K562 (cell line): ENCODE data around the gene KCNMB3. TPM values are rescaled to one million over a fixed set of nuclear protein-coding genes. Genes with fewer than 3 reads are reported as not detected.

Experiments
- ARID4B ChIP-seq: sonication (generic); formaldehyde crosslinking; IDR thresholded peaks from 2 replicates; pipeline ENCODE4 v1.8.0; 2022; ENCODE audit warnings: mild to moderate bottlenecking, missing genetic modification reagents
- CHD2 ChIP-seq: IDR thresholded peaks from 2 replicates; pipeline ENCODE4 v1.6.1; 2011; ENCODE audit warnings: low read depth, low read length
- MNT ChIP-seq, 2 experiments: fragments of 450-650 bp; conservative IDR thresholded peaks; 2 replicates each; pipeline ENCODE4 v1.6.1; 2017; ENCODE audit warnings: mild to moderate bottlenecking in 2 of 2, moderate library complexity in 2 of 2
- MXI1 ChIP-seq: IDR thresholded peaks from 2 replicates; pipeline ENCODE4 v1.6.1; 2011; ENCODE audit warnings: low read depth, mild to moderate bottlenecking, improper control_type of control experiment, low read length
- MYC ChIP-seq, 2 experiments: fragments of 250-450 bp in 1 of 2; sonication (Bioruptor Pico) in 1 of 2; IDR thresholded peaks; 2 replicates each; pipeline versions ENCODE4 v1.5.1 to v1.6.1; 2012 to 2021; ENCODE audit warnings: low read depth in 2 of 2, borderline replicate concordance in 1 of 2, improper control_type of control experiment in 1 of 2, low read length in 1 of 2, mild to moderate bottlenecking in 1 of 2, moderate library complexity in 1 of 2
- NR1H2 ChIP-seq: sonication (generic); formaldehyde crosslinking; IDR thresholded peaks from 2 replicates; pipeline ENCODE4 v1.4.0; 2020; ENCODE audit warnings: mild to moderate bottlenecking, missing genetic modification reagents
- POLR2H ChIP-seq: IDR thresholded peaks from 2 replicates; pipeline ENCODE4 v1.6.1; 2016; ENCODE audit warnings: missing genetic modification characterization, low read depth, mild to moderate bottlenecking, control low read depth, missing compliant biosample characterization, moderate library complexity
- STAG1 ChIP-seq: sonication (generic); formaldehyde crosslinking; IDR thresholded peaks from 2 replicates; pipeline ENCODE4 v1.5.0; 2020; ENCODE audit warnings: missing genetic modification reagents, borderline replicate concordance
- ZNF431 ChIP-seq: sonication (generic); formaldehyde crosslinking; IDR thresholded peaks from 2 replicates; pipeline ENCODE4 v1.8.0; 2022; ENCODE audit warnings: mild to moderate bottlenecking, missing genetic modification reagents
- ZNF511 ChIP-seq: sonication (generic); formaldehyde crosslinking; IDR thresholded peaks from 2 replicates; pipeline ENCODE4 v1.8.0; 2022; ENCODE audit warnings: mild to moderate bottlenecking, missing genetic modification reagents
- ZNF592 ChIP-seq: fragments of 450-650 bp; IDR thresholded peaks from 2 replicates; pipeline ENCODE4 v1.6.1; 2017; ENCODE audit warnings: antibody characterized with exemption, mild to moderate bottlenecking
- polyA plus RNA-seq, 8 experiments: library from polyadenylated mRNA; depleted of rRNA in 4 of 8; stranded (reverse) in 5 of 8; unstranded in 3 of 8; fragments of >200 nt; fragmentation: Nextera tagmentation in 2 of 8; fragmentation: Illumina TruSeq in 1 of 8; extraction: Ambion mirVana in 2 of 8; extraction: Trizol in 1 of 8; gene quantifications; 2 replicates each; pipeline versions ENCODE4 v1.2.1 to v1.2.3, GENCODE V29; 2011 to 2014; ENCODE audit warnings: inconsistent platforms in 1 of 8, missing spikeins in 1 of 8
- total RNA-seq, 7 experiments: library from RNA; depleted of rRNA in 6 of 7; stranded (reverse); fragments of >200 nt in 6 of 7; fragmentation: Illumina TruSeq in 2 of 7; extraction: Trizol in 2 of 7; gene quantifications; 2 replicates each; pipeline versions ENCODE4 v1.2.1 to v1.2.3, GENCODE V29; 2011 to 2021; ENCODE audit warnings: low replicate concordance in 1 of 7

KCNMB3 gene
- total and polyA plus RNA-seq, 9 of the 15 experiments (the other 6 are each of a cell fraction or from before 2014, with no cell fraction given): 7.0 to 21.1 (median 14.3) TPM

- TF ChIP-seq ZNF592 (peak; percentile 89), ARID4B (CRISPR knock-in tag) (peak; percentile 67), NR1H2 (CRISPR knock-in tag) (0 out of 2 replicates have a peak, but pooled peaks have one; percentile 67), ZNF511 (CRISPR knock-in tag) (peak; percentile 71; the same call in 1 of the 2 replicates), POLR2H (tag) (peak; percentile 65), STAG1 (CRISPR knock-in tag) (no peak), ZNF431 (CRISPR knock-in tag) (0 out of 2 replicates have a peak, but pooled peaks have one; percentile 19), MXI1 (no peak), MYC (IDR thresholded peaks at IDR 0.05; ENCODE audit: low read depth, low read length) (0 out of 2 replicates have a peak, but pooled peaks have one; percentile 57), MYC (CRISPR knock-in tag; IDR thresholded peaks at IDR 0.05; ENCODE audit: borderline replicate concordance, low read depth) (no peak), CHD2 (peak; percentile 41; the same call in 1 of the 2 replicates), MNT (conservative IDR thresholded peaks at IDR 0.05) (peak in 1 of 2 experiments; percentile 63; a peak in 2 of 4 replicates)
Measured at GRCh38 chr3:179260949-179261765, 10.2 kb upstream of the KCNMB3 start (continued).
